ENCODE measurements around the gene ARHGEF38.

The ARHGEF38 gene

DNA sequence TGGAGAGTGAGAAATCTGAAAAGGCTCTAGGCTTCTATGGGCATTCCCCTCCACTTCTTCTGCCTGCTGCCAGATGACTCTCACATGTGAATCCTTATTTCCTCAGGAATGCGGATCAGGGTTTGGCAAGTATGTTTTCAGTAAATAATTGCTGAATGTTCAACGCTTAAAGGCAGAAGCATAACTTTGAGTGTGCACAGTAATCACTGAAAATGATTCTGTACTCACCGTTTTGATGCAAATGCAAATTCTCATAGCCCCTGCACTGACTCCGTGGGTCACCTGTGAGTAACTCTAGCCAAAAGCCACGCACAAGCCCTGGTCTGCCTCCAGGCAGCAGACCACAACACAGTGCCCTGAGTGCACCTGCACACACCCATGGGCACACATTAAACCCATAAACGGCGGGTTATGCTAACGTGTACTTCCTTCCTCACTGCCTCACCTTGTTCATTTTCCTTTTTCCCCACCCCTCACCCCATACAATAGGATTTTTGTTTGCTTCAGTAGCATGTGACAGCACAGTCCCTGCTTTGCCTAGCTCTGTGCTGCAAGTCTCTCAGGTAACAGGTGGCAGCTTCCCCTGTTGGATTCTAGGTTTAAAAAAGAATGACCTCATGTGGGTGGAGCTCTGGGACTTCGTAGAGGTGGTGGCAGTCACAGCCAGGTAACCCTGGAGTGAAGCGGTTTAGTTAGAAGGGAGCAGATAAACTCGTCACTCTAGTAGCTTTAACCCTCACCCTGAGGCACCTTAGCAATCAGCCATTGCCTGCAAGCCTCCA, at the start of gene ARHGEF38:
Gene ARHGEF38 (plus strand): TSS at position 656 of the 782 bp plus-strand sequence. CDS start 146 bp downstream, outside the sequence.
- peak; percentile 35 for DNase-seq (ENCODE audit: low spot score)

DNA sequence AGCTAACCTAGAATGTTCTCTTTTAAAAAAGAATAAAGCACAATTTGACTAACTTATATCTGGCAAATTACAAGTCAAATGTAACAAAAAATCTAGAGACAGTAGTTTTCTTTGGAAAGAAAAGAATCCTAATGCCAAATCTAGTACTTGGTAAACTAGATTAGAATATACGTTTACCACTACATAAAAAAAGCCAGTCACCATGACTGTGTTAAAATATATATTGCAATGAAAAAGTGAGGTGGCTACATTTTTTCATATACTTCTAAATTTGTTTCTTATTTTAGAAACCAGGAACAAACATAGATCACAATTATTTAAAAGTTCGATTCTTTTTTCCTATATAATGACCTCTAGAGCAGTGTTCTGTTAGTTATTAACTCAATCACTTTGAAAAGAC, 48.9 kb upstream of the ARHGEF38 start:
- DNase-seq (ENCODE audit: low spot score): no peak

GRCh38 chr4:105504744-105505143, 47.7 kb upstream of the ARHGEF38 start:
- DNase-seq (ENCODE audit: low spot score): no peak

DNA sequence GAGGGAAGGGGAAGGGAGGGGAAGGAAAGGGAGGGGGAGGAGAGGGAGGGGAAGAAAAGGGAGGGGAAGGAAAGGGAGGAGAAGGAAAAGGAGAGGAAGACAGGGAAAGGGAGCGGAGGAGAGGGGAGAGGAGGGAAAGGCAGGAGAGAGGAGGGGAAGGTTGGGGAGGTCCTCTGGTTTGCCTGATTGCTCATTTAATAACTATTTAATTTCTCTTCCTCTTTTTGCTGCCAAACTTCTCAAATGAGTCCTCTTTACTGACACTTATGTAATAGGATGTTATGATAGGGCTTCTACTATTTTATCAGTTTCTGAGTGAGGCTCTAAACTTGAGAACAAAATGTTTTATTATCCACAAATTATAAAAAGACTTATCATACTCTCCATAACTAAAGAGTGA, 43.1 kb upstream of the ARHGEF38 start:
- DNase-seq (ENCODE audit: low spot score): no peak

DNA sequence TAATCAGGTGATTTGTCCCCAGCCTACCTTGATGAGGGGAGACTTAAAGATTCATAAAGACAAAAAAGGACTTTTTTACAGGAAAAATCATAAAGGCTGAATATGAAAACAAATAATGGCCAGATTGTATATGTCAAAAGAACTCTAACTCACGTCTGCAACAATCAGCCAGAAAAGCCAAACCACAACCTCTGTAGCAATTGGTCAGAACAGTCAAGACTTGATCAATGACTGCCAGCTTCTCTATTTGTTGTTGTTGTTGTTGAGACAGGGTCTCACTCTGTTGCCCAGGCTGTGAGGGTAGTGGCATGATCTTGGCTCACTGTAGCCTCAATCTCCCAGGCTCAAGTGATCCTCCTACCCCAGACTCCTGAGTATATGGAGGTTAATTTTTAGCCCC, 42.7 kb upstream of the ARHGEF38 start:
- DNase-seq (ENCODE audit: low spot score): no peak

DNA sequence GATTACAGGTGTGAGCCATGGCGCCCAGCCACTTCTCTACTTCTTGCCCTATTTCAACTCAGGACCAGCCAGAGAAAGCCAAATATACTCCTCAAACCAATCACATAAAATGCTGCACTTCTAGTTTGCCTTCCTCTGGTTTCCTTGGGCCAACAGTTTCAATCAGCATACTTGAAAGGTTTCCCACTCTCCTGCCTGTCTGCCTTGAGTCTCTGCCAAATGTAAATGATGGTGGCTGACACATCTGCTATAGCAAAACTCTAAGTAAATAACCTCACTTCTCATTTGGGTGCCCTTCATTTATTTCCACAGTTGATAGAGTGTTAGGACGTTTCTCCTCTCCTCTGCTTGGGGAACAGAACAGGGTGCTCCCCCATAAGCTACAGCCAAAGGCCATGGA, 42.2 kb upstream of the ARHGEF38 start:
- DNase-seq (ENCODE audit: low spot score): no peak

DNA sequence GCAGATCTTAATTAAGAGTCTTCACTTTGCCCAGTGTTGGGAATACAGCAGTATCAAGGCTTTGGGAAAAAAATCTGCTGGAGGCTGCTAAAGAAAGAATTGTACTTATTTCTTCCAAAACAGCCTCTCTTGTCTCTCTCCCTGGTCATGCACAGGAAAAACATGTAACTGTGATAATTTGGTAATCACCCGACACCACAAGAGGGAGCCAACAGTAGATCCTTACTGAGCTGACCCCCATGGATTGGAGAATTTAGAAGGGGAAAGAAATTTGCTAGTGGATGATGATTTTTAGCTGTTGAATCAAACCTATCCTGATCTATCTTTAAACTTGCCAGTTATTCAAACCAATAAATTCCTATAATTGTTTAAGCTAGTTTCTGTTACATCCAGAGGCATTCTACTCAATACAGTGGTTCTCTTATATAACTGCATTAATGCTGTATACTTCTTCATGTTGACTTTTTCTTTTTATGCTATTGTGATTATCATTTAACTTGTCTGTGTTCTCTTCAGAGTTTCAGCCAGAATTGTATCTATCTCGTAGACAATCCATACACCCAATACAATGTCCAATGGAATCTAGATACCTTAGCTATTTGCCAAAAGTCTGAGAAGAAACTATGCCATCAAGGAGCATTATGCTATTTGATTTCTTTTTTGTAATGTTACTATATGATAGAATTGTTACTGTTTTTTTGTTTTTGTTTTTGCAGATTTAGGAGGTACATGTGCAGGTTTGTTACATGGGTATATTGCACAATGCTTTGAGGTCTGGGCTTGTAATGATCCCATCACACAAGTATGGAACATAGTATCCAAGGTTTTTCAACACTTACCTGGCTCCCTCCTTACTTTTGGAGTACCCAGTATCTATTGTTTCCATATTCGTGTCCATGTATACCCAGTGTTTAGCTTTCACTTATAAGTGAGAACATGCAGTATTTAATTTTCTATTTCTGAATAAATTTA, 31.3 kb upstream of the ARHGEF38 start:
- peak; percentile 53 for DNase-seq (ENCODE audit: low spot score)

- DNase-seq (ENCODE audit: low spot score): no peak
These were observed 25.8 kb upstream of the ARHGEF38 start for GRCh38 chr4:105526656-105527055.

DNA sequence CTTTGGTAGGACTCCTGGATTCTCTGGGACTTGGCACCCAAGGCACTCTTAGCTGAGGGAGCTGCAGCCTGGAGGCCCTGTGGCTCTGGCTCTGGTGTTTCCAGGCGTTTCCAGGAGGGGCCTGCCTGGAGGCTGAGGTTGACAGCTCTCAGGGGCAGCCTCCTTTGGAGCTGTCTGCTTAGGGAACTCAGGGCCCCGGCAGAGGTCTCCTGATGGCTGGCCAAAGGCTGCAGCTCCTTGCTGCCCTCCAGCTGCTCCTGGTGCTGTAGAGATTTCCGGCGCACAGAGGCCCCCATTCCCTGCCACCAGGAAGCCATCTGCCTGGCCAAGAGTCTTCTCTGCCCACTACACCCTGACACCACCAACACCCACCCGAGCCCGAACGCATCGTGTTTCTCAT, 25.3 kb upstream of the ARHGEF38 start:
- DNase-seq (ENCODE audit: low spot score): no peak

DNA sequence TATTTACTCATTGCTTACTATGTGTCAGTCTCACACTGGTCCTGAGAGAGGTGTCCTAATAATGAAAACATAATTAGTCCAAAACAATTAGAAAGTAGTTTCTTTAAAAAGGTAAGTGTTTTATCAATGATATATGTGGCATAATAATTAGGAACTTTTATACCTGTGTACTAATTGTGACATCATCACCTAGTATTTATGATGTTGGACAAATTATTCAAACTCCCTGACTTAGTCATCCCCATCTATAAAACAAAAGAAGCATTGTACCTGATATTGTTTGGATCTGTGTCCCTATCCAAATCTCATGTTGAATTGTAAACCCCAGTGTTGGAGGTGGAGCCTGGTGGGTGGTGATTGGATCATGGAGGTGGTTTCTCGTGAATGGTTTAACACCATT, 15.8 kb upstream of the ARHGEF38 start:
- DNase-seq (ENCODE audit: low spot score): no peak

DNA sequence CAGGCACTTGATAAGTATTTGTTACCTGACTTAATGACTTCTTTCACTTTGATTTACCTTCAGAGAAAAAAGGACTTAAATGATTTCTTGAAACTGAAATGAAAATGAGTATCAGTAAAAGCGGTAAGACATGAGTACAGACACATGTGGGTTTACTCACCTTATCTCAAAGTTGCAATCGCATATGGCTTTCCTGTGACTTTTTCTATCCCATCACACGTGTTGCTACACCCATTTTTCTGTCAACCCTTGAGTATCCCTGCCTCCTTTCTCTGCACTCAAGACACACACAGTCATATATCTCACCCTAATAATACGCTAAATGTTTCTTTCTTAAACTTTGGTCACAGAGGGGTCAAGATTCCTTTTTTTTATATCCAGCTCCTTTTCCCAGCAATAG, 11.0 kb upstream of the ARHGEF38 start:
- no peak for DNase-seq (ENCODE audit: low spot score)

GRCh38 chr4:105542039-105542438, 10.4 kb upstream of the ARHGEF38 start:
- DNase-seq (ENCODE audit: low spot score): no peak

- DNase-seq (ENCODE audit: low spot score): no peak
These were observed 9.1 kb upstream of the ARHGEF38 start for GRCh38 chr4:105543346-105543745.

DNA sequence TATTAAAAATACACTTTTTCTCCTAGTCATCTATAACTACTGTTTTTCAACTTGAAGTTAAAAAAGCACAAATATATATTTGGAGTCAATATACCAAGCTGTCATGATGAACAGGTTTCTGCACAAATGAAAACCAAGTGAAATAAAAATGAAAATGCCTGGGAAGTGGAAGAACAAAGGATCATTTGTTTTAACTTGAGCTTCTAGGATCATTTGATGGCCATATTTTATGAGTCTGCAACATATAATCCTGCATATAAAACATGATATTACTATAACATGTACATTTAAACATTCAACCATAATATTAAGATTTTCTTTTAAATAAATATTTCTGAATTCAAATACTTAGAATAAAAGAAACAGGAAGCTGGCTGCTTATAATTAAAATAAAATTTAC, 8.5 kb upstream of the ARHGEF38 start:
- no peak for DNase-seq (ENCODE audit: low spot score)

DNA sequence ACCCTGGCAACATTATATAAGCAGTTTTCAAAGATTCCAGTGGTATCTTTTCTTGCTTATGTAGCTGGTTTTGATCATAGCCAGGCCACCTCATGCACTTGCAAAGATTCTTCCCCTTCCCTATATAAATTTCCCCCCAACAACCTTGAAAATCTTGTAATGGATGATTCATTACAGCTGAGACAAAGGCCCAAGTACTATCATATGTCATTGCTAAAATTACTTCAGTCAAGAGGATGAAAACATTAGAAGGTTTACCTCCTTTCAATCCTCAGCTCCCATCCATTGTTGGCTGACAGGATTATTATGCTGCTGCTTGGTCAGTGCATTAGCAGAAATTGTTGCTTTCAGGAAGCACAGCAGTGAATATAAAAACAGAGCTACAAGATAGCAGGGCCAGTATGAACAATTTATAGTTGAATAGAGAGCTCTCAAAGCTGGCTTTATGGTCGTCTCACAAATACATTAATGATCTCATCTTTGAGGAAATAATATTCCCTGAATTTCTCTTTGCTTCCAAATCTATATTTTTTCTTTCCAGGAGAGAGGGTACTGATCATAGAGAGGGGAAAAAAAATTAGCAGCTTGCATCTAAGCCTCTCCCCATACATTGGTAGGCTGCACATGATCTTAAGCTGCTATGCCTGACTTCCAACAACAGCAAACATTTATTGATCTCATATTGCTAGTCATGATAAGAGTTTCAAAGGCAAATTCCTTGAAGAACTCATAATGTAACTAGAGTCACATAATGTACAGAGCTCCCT, 7.7 kb upstream of the ARHGEF38 start:
- no peak for DNase-seq (ENCODE audit: low spot score)

DNA sequence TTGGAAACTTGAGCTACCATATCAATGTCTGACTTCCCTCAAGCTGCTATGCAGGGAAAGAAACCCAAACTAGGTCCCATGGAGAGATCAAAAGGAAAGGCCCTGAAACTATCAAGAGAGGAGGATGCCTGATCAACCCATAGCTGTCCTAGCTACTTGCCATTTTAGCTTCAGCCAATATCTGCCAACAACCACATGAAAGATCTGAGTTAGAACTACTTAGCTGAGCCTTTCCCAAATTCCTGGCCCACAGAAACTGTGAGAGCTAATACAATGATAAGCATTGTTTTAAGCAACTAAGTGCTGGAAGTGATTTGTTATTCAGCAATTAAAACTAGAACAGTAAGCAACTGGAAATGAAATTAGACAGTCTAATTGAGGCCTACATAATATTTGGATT, 6.3 kb upstream of the ARHGEF38 start:
- DNase-seq (ENCODE audit: low spot score): no peak

- no peak for DNase-seq (ENCODE audit: low spot score)
These were observed 4.7 kb upstream of the ARHGEF38 start for GRCh38 chr4:105547769-105548168.

DNA sequence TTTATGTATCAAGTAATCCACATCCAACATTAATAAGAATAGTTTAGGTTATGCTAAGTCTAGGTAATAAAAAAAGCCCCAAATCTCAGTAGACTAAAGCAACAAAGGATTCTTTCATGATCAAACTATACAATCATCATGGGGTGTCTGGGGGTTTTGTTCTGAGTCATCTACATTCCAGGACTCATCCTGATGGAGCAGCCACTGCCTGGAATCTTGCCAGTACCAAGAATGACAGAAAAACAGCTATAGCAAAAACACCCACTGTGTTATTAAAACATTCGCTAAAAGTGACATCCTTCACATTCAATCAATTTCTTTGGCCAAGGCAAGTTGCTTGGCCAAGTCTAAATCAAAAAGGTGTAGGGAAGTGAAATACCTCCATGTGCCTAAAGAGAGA, 3.9 kb upstream of the ARHGEF38 start:
- no peak for DNase-seq (ENCODE audit: low spot score)

GRCh38 chr4:105550641-105551040, 1.8 kb upstream of the ARHGEF38 start:
- DNase-seq (ENCODE audit: low spot score): no peak

GRCh38 chr4:105555409-105555808, 3.0 kb downstream of the ARHGEF38 start:
- no peak for DNase-seq (ENCODE audit: low spot score)

- no peak for DNase-seq (ENCODE audit: low spot score)
These were observed 3.8 kb downstream of the ARHGEF38 start for GRCh38 chr4:105556206-105556605.

DNA sequence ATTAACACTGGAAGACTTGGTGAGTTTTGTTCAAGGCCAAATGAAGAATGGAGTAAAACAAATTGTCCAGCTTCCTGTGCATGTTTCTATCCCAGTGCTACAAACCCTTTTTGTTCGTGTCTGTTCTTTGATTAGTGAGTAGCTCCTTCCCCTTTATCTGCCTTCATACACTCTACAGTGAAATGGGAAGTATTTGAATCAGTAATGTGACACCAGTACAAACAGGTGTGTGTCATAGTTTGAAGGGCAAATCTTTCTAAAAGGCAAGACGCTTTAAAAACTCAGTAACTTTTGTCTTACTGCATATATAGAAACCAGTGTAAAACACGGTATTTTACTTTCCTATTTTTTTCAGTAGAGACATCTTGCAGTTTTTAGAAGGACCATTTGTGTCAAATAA, 5.9 kb downstream of the ARHGEF38 start:
- no peak for DNase-seq (ENCODE audit: low spot score)

Data from AG20443 (cell line).